Measurements from ENCODE around the gene MAP2K5.
A peak's percentile ranks its signal among the peaks of the same experiment; 100 is the strongest.

MAP2K5 gene

DNA sequence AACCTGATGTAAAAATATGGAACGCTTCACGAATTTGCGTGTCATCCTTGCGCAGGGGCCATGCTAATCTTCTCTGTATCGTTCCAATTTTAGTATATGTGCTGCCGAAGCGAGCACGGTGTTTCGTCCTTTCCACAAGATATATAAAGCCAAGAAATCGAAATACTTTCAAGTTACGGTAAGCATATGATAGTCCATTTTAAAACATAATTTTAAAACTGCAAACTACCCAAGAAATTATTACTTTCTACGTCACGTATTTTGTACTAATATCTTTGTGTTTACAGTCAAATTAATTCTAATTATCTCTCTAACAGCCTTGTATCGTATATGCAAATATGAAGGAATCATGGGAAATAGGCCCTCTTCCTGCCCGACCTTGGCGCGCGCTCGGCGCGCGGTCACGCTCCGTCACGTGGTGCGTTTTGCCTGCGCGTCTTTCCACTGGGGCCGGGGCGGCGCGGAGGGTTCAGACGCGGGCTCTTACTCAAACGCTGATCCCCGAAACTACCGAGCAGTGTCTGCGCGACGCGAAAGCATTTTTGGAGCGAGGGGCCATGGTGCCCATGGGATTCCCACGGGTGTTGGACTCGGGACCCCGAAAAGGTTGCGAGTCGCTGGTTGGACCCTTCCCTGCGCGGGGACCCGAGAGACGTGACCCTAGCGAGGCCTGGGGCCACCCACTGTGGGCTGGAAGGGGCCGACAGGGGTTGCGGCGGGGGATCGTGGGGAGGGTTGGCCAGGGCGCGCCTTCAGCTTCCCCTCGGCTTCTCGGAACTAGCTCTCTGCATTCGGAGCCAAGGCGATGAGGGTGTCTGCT lies 297.6 kb downstream of the MAP2K5 start, which contains the start of gene RNU6-1:
Gene RNU6-1, minus strand, starts transcription at position 117 of the 820 bp plus-strand sequence.
- peak; percentile 95 for DNase-seq (ENCODE audit: low spot score)

DNA sequence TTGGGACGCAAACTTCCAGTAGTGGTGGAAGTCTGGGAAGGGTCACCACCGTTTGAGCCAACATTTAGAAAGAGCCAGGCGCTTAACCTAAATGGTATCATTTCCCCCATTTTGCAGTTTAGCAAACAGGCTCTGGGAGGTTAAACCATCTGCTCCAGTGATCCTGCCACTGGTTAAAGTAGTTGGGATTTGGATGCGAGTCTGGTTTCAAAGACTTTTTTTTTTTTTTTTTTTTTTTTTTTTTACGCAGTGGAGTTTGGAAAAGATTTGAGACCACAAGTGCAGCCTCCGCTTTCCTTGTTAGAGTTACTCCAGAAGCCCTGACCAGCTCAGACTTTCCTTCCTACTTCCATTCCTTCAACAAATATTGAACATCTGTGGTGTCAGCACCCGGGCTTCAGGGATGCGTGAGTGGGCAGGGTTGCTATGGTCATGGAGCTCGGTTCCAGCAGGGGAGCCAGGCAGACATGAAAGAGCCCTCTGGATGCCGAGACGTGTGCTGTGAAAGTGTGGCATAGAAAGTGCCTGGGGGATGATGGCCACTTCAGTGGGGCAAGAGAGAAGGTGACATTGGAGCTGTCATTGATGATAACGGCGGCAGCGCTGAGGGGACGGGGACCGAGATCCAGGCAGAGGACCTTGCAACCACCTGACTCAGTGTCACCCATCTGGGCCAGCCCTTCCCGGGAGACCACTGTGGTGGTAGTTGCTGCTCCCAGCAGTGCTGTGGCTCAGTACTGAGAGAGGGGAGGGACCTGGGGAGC lies 298.4 kb downstream of the MAP2K5 start:
- no peak for DNase-seq (ENCODE audit: low spot score)

- no peak for DNase-seq (ENCODE audit: low spot score)
Observed at GRCh38 chr15:67841513-67841762, 298.9 kb downstream of the MAP2K5 start.

GRCh38 chr15:67843092-67843501 lies 300.6 kb downstream of the MAP2K5 start:
- DNase-seq (ENCODE audit: low spot score): no peak

GRCh38 chr15:67843571-67844387 lies 301.3 kb downstream of the MAP2K5 start:
- no peak for DNase-seq (ENCODE audit: low spot score)

DNA sequence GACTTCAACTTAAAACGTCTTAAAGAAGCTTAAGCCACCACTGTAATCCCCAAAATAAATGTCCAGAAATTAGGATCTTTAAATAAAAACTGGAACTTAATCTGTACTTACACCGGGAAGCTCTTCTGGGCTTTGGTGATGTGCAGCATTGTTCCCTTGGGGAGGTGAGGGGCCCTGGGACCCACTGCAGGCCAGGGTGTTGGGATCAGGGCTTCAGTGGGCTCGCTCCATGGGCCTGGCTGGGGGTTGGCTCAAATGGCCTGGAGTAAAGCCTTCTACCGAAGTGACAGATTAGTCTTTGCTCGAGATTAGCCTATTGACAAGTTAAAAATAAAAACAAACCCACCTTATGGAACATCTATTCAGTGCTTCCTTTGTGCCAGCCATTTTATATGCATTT lies 303.5 kb downstream of the MAP2K5 start:
- no peak for DNase-seq (ENCODE audit: low spot score)

DNA sequence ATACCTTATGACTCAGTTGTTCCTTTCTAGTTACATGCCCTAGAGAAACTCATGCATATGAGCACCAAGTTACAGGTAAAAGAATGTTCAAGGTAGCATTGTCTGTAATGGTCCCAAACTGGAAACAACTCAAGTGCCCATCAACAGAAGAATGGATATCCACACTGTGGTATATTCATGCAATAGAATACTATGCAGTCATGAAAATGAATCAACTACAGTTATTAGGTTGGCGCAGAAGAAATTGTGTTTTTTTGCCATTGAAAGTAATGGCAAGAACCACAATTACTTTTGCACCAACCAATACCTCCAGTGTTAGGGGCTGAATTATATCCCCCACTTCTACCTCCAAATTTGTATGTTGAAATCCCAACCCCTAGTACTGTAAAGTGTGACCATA lies 307.0 kb downstream of the MAP2K5 start:
- no peak for DNase-seq (ENCODE audit: low spot score)

- DNase-seq (ENCODE audit: low spot score): no peak
Observed at GRCh38 chr15:67850336-67850735, 307.8 kb downstream of the MAP2K5 start.

GRCh38 chr15:67850994-67851571 lies 308.6 kb downstream of the MAP2K5 start:
- no peak for DNase-seq (ENCODE audit: low spot score)

DNA sequence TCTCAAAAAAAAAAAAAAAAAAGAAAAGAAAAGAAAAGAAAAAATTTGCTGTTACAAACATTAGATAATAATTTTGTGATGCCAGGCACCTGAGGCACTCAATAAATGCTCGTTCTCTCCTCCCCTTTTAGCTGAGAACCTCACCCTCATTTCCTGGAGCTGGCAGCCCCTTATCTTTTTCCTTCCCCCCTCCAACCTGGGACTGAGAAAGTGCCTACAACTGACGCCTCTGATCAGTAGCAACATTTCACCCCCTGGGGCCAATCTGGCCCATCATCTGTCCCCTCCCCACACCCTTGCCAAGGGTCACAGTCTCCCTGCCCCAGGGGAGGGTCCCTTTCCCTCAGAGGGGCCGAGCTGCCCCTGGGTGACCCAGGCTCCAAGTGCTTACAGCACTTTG lies 309.9 kb downstream of the MAP2K5 start:
- no peak for DNase-seq (ENCODE audit: low spot score)

DNA sequence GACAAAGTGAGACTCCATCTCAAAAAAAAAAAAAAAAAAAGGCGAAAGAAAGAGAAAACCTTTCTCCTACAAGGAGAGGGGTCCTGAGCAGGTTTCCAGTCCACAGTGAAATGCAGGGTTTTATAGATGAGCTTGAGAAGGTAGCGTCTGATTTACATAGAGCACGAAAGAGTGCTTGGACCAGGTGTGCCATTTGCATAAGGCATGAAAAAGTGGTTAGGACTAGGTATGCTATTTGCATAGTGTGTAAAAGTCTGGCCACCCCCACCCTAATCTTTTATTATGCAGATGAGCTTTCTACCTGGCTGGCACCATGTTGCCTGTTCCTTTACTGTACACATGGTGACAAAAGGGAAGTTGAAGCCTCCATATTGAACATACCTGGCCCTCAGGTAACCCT lies 311.0 kb downstream of the MAP2K5 start:
- DNase-seq (ENCODE audit: low spot score): no peak

GRCh38 chr15:67854358-67854757 lies 311.9 kb downstream of the MAP2K5 start:
- no peak for DNase-seq (ENCODE audit: low spot score)

GRCh38 chr15:67855842-67856241 lies 313.3 kb downstream of the MAP2K5 start:
- DNase-seq (ENCODE audit: low spot score): no peak

Data from HuH-7 (cell line).